Neuronal stem cell (in vitro differentiated cells): ENCODE data around the gene USP12.

Experiments used
- DNase-seq: peaks from one replicate; pipeline ENCODE4 v3.0.0-alpha.2; 2013; ENCODE audit warnings: low spot score
- H2AFZ ChIP-seq: one replicate; pipeline ENCODE4 v1.6.1; 2013; ENCODE audit warnings: mild to moderate bottlenecking, low read length, inconsistent platforms
- H2AK5ac ChIP-seq: 2 replicates; pipeline ENCODE4 v1.6.1; 2013; ENCODE audit warnings: low read depth, mild to moderate bottlenecking, inconsistent platforms, low read length, moderate library complexity, mixed read lengths
- H2BK120ac ChIP-seq: 2 replicates; pipeline ENCODE4 v1.6.1; 2013; ENCODE audit warnings: low read depth, mild to moderate bottlenecking, inconsistent platforms, low read length, moderate library complexity, mixed read lengths
- H2BK12ac ChIP-seq: one replicate; pipeline ENCODE4 v1.6.1; 2013; ENCODE audit warnings: low read length, inconsistent platforms
- H2BK15ac ChIP-seq: 2 replicates; pipeline ENCODE4 v1.6.1; 2013; ENCODE audit warnings: mild to moderate bottlenecking, low read length, inconsistent platforms, mixed read lengths
- H2BK5ac ChIP-seq: one replicate; pipeline ENCODE4 v1.6.1; 2013; ENCODE audit warnings: inconsistent platforms, mild to moderate bottlenecking, low read length, moderate library complexity
- H3K14ac ChIP-seq: one replicate; pipeline ENCODE4 v1.6.1; 2013; ENCODE audit warnings: low read length, inconsistent platforms
- H3K18ac ChIP-seq: 2 replicates; pipeline ENCODE4 v1.6.1; 2013; ENCODE audit warnings: low read length, inconsistent platforms
- H3K23ac ChIP-seq: 2 replicates; pipeline ENCODE4 v1.6.1; 2013; ENCODE audit warnings: low read depth, mild to moderate bottlenecking, mixed read lengths, low read length, inconsistent platforms; ENCODE audit not compliant: poor library complexity
- H3K27ac ChIP-seq: replicated peaks from 3 replicates; pipeline ENCODE4 v1.5.1; 2013; ENCODE audit warnings: low read length, inconsistent platforms
- H3K27me3 ChIP-seq, 3 experiments: 2 replicates each; pipeline ENCODE4 v1.6.1; 2013; ENCODE audit warnings: low read length in 3 of 3, mild to moderate bottlenecking in 2 of 3, inconsistent platforms in 1 of 3, low read depth in 1 of 3, mixed read lengths in 1 of 3, moderate library complexity in 1 of 3; ENCODE audit not compliant: control insufficient read depth in 3 of 3, insufficient read depth in 3 of 3
- H3K36me3 ChIP-seq, 2 donors: replicated peaks in 1 of 2; 2 replicates each; pipeline ENCODE4 v1.6.1; 2013; ENCODE audit warnings: low read length in 2 of 2; ENCODE audit not compliant: control insufficient read depth in 2 of 2, insufficient read depth in 2 of 2
- H3K4ac ChIP-seq: 2 replicates; pipeline ENCODE4 v1.6.1; 2013; ENCODE audit warnings: inconsistent platforms, mild to moderate bottlenecking, low read length, moderate library complexity
- H3K4me1 ChIP-seq, 2 donors: 1 replicate in 1 of 2; 2 replicates in 1 of 2; pipeline ENCODE4 v1.6.1; 2013; ENCODE audit warnings: low read length in 2 of 2, low read depth in 1 of 2; ENCODE audit not compliant: control insufficient read depth in 2 of 2, insufficient read depth in 1 of 2
- H3K4me2 ChIP-seq: one replicate; pipeline ENCODE4 v1.6.1; 2013; ENCODE audit warnings: mild to moderate bottlenecking, low read length, inconsistent platforms; ENCODE audit not compliant: insufficient read depth, poor library complexity, severe bottlenecking
- H3K4me3 ChIP-seq, 2 donors: 2 replicates each; pipeline ENCODE4 v1.5.1; 2013; ENCODE audit warnings: low read length in 2 of 2, mild to moderate bottlenecking in 2 of 2, inconsistent platforms in 1 of 2, moderate library complexity in 1 of 2
- H3K79me1 ChIP-seq: one replicate; pipeline ENCODE4 v1.6.1; 2013; ENCODE audit warnings: low read depth, mild to moderate bottlenecking, inconsistent platforms, low read length, moderate library complexity
- H3K9ac ChIP-seq: one replicate; pipeline ENCODE4 v1.6.1; 2013; ENCODE audit warnings: mild to moderate bottlenecking, low read depth, low read length, inconsistent platforms; ENCODE audit not compliant: poor library complexity
- H3K9me3 ChIP-seq, 2 donors: replicated peaks in 1 of 2; 2 replicates each; pipeline versions ENCODE3 to v1.6.1; 2013; ENCODE audit warnings: low read length in 2 of 2, mild to moderate bottlenecking in 2 of 2, inconsistent platforms in 1 of 2, low read depth in 1 of 2, mixed read lengths in 1 of 2, moderate library complexity in 1 of 2; ENCODE audit not compliant: control insufficient read depth in 2 of 2, insufficient read depth in 1 of 2
- H4K8ac ChIP-seq: one replicate; pipeline ENCODE4 v1.6.1; 2013; ENCODE audit warnings: low read depth, mild to moderate bottlenecking, inconsistent platforms, low read length, moderate library complexity
- H4K91ac ChIP-seq: one replicate; pipeline ENCODE4 v1.6.1; 2013; ENCODE audit warnings: low read length, low read depth, mild to moderate bottlenecking, inconsistent platforms; ENCODE audit not compliant: poor library complexity
- WGBS, 2 donors: extraction: QIAGEN DNeasy Blood & Tissue Kit; methylation state at CpG; one replicate each; pipeline ENCODE4 v1.1.7; 2013; ENCODE audit warnings: missing lambda C conversion rate in 2 of 2, mixed read lengths in 1 of 2; ENCODE audit not compliant: insufficient read length in 2 of 2, insufficient replicate concordance in 1 of 2; ENCODE audit errors: extremely low coverage in 2 of 2; 5-methylcytosine and 5-hydroxymethylcytosine counted together

USP12 gene

DNA sequence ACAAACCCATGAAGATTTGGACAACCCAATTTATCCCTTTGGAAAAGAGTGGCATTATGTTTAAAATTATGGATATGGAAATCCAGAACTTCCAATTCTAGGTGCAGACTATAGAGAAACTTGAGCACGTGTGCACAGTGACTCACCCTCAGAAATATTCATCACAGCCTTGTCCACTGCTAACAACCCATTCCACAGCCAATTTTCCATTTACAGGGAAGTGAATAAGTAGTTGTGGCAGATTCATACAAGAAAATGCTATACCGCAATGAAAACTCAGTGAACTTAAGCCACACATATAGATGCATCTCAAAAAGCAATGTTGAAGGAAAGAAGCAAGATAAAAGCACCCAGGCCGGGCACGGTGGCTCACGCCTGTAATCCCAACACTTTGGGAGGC lies 133.3 kb downstream of the USP12 start:
- Histone ChIP-seq H3K79me1 (no peaks in the 10 kb centered on the region), H2BK15ac (no peak overlapping the region), H2BK12ac (no peak overlapping the region), H4K8ac (no peak overlapping the region), H3K23ac (no peak overlapping the region), H2AK5ac (no peak overlapping the region), H3K9ac (no peak overlapping the region), H2BK5ac (no peak overlapping the region), H4K91ac (no peak overlapping the region), H2BK120ac (no peak overlapping the region), H3K27me3 (peaks cover 0 to 12% (median 4%) of the 10 kb centered on the region in 3 experiments), H3K4me1 (peaks cover 1 to 13% of the 10 kb centered on the region in 2 donors), H3K9me3 (no peaks in the 10 kb centered on the region), H3K4me3 (no peak overlapping the region), H3K4me2 (no peak overlapping the region), H3K36me3 (no peaks in the 10 kb centered on the region), H3K27ac (no peak overlapping the region), H3K18ac (no peak overlapping the region), H2AFZ (no peak overlapping the region), H3K4ac (no peak overlapping the region), H3K14ac (no peak overlapping the region)
- DNase-seq = no peak
- no CpG with 5 or more reads among the region's 5 CpGs for WGBS, 2 donors

DNA sequence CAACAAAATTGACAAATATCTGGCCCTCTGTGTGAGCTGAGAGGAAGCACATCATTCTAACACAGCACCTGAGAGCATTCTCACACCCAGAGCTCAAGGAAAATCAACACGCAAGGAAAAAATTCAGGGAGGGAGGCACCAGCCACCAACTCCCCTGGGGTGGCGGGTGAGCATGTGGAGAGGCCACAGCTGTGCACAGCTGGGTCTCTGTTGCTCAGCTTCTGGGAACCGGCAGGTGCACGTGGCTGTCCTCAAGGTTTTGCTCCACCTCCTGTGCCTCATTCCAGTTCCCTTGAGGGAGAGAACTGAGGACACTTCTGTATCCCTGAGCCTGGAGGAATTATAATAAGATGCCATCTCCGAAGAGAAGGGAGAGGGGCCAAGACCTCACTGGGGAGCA lies 134.0 kb downstream of the USP12 start:
- no peak overlapping the region for H3K4me3 ChIP-seq
- H2AFZ ChIP-seq = no peak overlapping the region
- no peak overlapping the region for H3K4ac ChIP-seq
- H3K79me1 ChIP-seq = no peaks in the 10 kb centered on the region
- H2AK5ac ChIP-seq = no peak overlapping the region
- peaks cover 1 to 10% of the 10 kb centered on the region in 2 donors for H3K4me1 ChIP-seq
- no peak overlapping the region for H3K23ac ChIP-seq
- DNase-seq = no peak
- H3K36me3 ChIP-seq = no peaks in the 10 kb centered on the region
- no peak overlapping the region for H3K27ac ChIP-seq
- H2BK120ac ChIP-seq = no peak overlapping the region
- H2BK5ac ChIP-seq = no peak overlapping the region
- no peak overlapping the region for H3K14ac ChIP-seq
- H3K9ac ChIP-seq = no peak overlapping the region
- no peak overlapping the region for H3K4me2 ChIP-seq
- no peak overlapping the region for H3K18ac ChIP-seq
- no peak overlapping the region for H2BK12ac ChIP-seq
- H3K9me3 ChIP-seq = no peaks in the 10 kb centered on the region
- peaks cover 0 to 12% (median 4%) of the 10 kb centered on the region in 3 experiments for H3K27me3 ChIP-seq
- no CpG with 5 or more reads among the region's 5 CpGs for WGBS, 2 donors
- H4K91ac ChIP-seq = no peak overlapping the region
- no peak overlapping the region for H2BK15ac ChIP-seq
- no peak overlapping the region for H4K8ac ChIP-seq

DNA sequence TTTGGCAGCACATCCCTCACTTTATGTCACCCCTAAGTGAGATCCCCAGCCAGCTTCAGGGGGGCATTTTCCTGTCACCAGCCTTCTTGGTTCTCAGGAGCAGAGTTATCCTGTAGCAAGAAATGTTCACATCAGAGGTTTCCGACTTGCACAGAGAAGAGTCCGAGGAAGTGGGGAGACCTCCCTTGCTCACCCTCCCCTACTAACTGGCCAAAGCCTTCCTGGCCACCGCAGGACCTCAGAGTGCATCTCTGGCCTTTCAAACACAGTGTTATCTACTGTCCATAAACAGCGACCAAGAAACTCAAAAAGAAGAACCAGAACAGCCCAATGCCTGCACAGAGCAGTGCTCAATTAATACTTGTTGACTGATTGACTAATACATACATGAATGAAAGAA lies 134.4 kb downstream of the USP12 start:
- Histone ChIP-seq H2AFZ (no peak overlapping the region), H3K36me3 (no peaks in the 10 kb centered on the region), H3K23ac (no peak overlapping the region), H2BK15ac (no peak overlapping the region), H3K18ac (no peak overlapping the region), H3K9me3 (no peaks in the 10 kb centered on the region), H2BK120ac (no peak overlapping the region), H3K4me1 (peaks cover 1 to 10% of the 10 kb centered on the region in 2 donors), H3K27ac (no peak overlapping the region), H2AK5ac (no peak overlapping the region), H3K9ac (no peak overlapping the region), H2BK12ac (no peak overlapping the region), H3K27me3 (peaks cover 0 to 12% (median 4%) of the 10 kb centered on the region in 3 experiments), H4K8ac (no peak overlapping the region), H3K79me1 (no peaks in the 10 kb centered on the region), H3K4me2 (no peak overlapping the region), H2BK5ac (no peak overlapping the region), H3K14ac (no peak overlapping the region), H4K91ac (no peak overlapping the region), H3K4ac (no peak overlapping the region), H3K4me3 (no peak overlapping the region)
- no CpG with 5 or more reads among the region's 4 CpGs for WGBS, 2 donors
- no peak for DNase-seq

DNA sequence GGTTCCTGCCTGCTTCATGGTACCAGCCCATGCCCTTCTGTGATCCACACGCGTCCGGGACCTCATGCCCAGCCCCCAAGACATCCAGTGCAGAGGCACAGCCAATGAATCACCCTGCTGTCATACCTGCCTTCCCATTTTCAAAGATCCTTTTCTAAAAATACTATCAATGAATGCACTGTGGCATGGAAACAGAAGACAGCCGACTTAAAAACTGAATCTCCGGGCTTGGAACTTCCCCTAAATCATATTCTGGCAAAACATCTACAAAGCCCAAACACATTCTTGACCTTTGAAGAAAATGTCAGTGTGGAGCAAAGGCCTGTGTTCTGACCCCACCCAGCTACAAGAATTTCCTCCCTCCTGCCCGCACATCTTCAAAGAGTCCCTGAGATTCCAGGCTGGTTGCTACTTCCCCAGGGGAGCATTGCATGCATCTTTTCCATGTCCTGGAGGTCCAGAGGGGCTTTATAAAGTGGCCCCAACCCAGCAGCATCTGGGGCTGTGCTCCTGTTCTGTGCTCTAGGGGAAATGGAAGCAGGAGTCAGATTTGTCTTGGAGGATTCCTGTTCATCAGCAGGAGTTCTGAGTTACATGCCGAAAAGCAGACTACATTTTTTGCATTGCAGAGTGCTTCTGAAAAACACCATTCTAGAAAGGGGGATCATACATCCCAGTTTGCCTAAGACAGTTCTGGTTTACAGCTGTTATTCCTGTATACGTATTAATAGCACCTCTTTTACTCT lies 135.2 kb downstream of the USP12 start:
- no peaks in the 10 kb centered on the region for H3K79me1 ChIP-seq
- H3K23ac ChIP-seq = no peak overlapping the region
- H2BK12ac ChIP-seq = no peak overlapping the region
- H3K27me3 ChIP-seq = peaks cover 0 to 12% (median 4%) of the 10 kb centered on the region in 3 experiments
- no peak overlapping the region for H4K91ac ChIP-seq
- no peak for DNase-seq
- peak overlapping the region; percentile 56 for H3K14ac ChIP-seq
- H3K9ac ChIP-seq = no peak overlapping the region
- H3K4ac ChIP-seq = no peak overlapping the region
- peaks cover 1 to 10% of the 10 kb centered on the region in 2 donors for H3K4me1 ChIP-seq
- H3K36me3 ChIP-seq = no peaks in the 10 kb centered on the region
- no CpG with 5 or more reads among the region's 8 CpGs for WGBS, 2 donors
- no peak overlapping the region for H2BK5ac ChIP-seq
- no peak overlapping the region for H3K18ac ChIP-seq
- H2AFZ ChIP-seq = peak overlapping the region; percentile 21
- H3K4me3 ChIP-seq = no peak overlapping the region
- no peak overlapping the region for H3K27ac ChIP-seq
- peak overlapping the region; percentile 4 for H2AK5ac ChIP-seq
- H2BK15ac ChIP-seq = no peak overlapping the region
- no peak overlapping the region for H4K8ac ChIP-seq
- no peak overlapping the region for H3K4me2 ChIP-seq
- H2BK120ac ChIP-seq = no peak overlapping the region
- H3K9me3 ChIP-seq = no peaks in the 10 kb centered on the region
